Measurements from ENCODE around the gene APCDD1L.

APCDD1L gene

GRCh38 chr20:58469616-58470015, 45.6 kb downstream of the APCDD1L start:
- in situ Hi-C loops (cut with MboI; ENCODE audit: low sequenced_read_pairs): no loop called here

GRCh38 chr20:58467572-58468527, 47.3 kb downstream of the APCDD1L start:
- in situ Hi-C loops (cut with MboI; ENCODE audit: low sequenced_read_pairs): no loop called here

DNA sequence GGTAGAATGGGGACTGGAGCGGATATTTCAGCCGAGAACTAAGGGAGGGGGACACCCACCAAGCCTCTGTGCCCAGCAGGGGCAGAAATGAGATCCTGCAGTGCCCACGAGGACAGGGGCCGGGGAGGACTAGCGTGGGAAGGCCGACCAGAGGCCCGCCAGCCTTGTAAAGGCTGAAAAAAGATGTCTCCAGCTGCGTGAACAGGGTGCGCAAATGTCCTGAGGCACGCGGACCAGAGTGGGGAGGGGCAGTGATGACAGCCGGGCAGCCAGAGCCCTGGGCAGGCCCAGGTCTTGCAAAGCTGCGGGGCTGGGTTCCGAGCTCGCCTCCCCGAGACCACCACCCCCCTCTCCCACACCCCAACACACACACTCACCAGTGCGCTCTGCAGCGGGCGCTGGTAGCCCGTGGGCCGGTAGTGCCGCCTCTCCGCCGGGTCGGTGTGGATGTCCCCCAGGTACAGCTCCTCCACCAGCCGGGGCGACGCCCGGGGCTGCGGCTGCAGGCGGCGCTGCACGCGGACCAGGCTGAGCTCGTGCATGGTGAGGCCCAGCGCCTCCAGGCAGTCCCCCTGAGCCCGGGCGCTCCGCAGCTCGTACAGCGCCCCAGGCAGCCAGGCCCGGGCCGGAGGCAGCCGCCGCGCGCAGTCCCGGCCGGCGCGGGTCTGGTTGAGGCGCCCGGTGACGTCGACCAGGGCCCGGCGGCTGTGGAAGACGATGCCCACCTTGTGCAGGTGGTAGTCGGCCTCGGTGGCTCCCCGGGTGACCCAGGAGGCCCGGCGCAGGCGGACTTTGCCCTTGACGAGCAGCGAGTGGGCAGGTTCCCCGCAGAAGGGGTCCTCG, 48.2 kb downstream of the APCDD1L start:
- in situ Hi-C loops (cut with MboI; ENCODE audit: low sequenced_read_pairs): no loop called here

DNA sequence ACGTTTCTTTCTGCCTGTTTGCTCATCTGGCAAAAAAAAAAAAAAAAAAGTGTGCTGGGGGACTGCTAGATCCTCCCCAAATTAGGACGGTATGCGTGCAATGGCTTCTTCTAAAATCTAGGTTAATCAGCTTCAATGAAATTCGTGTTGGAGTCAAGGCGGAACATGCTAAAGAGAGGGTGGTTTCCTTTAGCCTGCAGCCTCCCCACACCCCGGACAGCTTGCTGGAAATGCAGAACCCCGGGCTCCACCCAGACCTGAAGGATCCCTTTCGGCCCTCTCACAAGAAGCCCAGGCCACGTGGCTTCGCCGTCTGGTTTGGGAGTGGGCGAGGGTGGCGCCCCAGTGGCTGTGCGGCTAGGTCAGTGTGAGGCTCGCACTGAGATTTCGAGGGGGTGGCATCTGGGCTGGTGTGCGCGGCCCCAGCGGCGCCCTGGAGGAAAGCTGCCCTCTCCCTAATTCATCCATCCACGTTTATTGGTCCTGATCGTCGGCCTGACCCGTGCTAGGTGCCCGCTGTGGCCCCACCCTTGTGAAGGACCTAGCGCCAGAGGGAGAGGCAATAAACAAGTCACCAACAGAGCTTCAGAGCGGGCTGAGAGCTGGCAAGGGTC, 49.0 kb downstream of the APCDD1L start:
- in situ Hi-C loops (cut with MboI; ENCODE audit: low sequenced_read_pairs): no loop called here

DNA sequence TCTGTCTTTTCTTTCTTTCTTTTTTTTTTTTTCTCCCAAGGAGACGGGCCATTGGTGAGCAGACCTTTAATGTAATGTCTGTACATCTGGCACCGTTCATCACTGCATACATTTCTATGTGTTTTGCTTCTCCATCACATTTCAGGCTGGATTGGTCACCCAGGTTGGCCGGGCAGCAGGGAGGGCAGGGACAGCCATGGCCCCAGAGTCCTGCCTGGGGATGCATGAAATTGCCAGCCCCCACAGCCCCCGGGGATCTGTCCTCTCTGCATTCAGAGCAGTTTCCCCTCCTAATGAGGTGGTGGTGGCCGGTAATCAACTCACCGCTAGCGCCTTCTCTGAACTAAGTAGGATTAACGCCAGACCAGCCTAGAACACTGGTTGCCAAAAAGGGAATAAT, 50.4 kb downstream of the APCDD1L start:
- in situ Hi-C loops (cut with MboI; ENCODE audit: low sequenced_read_pairs): no loop called here

- in situ Hi-C loops (cut with MboI; ENCODE audit: low sequenced_read_pairs): no loop called here
These were observed 51.9 kb downstream of the APCDD1L start for GRCh38 chr20:58463256-58463655.

GRCh38 chr20:58461899-58462298, 53.3 kb downstream of the APCDD1L start:
- in situ Hi-C loops (cut with MboI; ENCODE audit: low sequenced_read_pairs): no loop called here

DNA sequence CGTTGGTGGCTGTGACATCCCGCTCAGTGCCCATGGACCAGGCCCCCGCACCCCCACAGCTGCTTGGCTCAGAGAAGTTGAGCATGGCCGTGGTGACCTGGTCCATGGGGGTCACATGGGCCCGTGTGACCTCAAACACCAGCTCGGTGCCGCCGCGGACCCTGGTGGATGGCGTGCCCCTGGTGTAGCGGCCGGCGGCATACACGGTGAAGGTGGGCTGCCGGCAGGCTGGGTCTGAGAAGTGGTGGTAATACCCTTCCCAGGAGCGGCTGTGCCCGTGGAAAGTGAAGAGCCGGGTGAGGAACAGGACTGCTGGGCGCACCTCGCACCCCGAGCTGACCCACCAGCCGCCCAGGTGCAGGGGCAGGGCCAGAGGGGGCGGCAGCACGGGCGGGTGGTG, 54.1 kb downstream of the APCDD1L start:
- in situ Hi-C loops (cut with MboI; ENCODE audit: low sequenced_read_pairs): no loop called here

GRCh38 chr20:58459058-58459750, 56.0 kb downstream of the APCDD1L start:
- in situ Hi-C loops (cut with MboI; ENCODE audit: low sequenced_read_pairs): no loop called here

- in situ Hi-C loops (cut with MboI; ENCODE audit: low sequenced_read_pairs): no loop called here
These were observed 56.7 kb downstream of the APCDD1L start for GRCh38 chr20:58458342-58459057.

- in situ Hi-C loops (cut with MboI; ENCODE audit: low sequenced_read_pairs): no loop called here
These were observed 58.0 kb downstream of the APCDD1L start for GRCh38 chr20:58457083-58457695.

DNA sequence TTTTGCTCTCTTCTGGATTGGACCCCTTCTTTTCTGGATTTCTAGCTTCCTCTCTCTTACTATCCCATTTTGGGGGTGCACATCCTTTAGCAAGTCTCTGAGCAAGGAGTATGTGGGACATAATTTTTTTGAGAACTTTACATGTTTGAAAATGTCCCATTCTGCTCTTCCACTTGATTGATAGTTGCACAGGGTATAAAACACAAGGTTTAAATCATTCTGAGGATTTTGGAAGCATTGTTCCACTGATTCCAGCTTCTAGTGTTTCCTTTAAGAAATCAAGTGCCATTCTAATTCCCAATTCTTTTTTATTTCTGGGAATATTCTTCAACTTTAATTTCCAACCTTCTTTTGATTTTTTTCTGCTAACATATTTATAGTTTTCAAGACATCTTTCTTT, 60.7 kb downstream of the APCDD1L start:
- in situ Hi-C loops (cut with MboI; ENCODE audit: low sequenced_read_pairs): no loop called here

GRCh38 chr20:58453391-58453790, 61.8 kb downstream of the APCDD1L start:
- in situ Hi-C loops (cut with MboI; ENCODE audit: low sequenced_read_pairs): no loop called here

DNA sequence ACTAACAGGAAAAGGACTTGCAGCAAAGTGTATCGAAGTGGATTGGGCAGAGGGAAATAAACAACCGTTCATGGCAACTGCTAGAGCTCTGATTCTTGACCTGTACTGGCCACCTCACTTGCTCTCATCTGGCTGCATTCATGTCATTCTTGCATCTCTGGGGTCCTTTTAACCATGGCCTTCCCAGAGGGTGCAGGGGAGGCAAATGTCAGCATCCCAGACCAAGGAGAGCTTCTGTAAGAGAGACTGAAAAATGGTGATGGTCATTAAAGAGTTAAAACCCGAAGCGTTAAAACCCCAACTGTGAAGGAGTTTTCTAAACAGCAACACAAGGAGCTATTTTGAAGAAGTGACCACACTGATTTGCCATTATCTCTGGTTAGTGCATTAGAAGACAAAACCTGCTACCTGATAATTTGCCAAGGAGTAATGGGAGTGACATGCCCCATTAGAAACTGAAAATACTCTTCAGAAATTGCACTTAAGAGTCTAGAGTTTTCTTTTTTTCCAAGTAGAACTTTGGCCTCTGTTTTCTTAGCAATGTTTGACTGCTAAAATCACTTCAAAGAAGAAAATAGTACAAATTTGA, 62.4 kb downstream of the APCDD1L start:
- in situ Hi-C loops (cut with MboI; ENCODE audit: low sequenced_read_pairs): no loop called here

DNA sequence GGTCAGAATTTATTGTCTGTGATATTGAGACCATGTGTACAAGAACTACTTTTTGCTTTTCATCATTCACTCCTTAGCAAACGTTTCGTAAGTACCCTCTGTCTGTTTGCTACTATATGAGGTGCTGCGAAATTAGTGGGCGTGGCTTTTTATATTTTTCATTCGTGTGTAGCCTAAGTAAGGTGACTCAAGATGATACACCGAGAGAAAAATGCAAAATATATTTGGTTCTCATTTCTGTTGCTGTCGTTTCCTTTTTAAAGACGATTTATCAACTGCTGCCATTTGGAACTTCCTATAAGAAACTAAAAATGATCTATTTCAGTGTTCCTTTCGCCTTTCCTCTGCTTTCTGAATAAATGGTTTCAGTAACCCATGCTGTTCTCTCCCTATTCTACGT, 64.9 kb downstream of the APCDD1L start:
- in situ Hi-C loops (cut with MboI; ENCODE audit: low sequenced_read_pairs): no loop called here

GRCh38 chr20:58449681-58450221, 65.4 kb downstream of the APCDD1L start:
- in situ Hi-C loops (cut with MboI; ENCODE audit: low sequenced_read_pairs): no loop called here

DNA sequence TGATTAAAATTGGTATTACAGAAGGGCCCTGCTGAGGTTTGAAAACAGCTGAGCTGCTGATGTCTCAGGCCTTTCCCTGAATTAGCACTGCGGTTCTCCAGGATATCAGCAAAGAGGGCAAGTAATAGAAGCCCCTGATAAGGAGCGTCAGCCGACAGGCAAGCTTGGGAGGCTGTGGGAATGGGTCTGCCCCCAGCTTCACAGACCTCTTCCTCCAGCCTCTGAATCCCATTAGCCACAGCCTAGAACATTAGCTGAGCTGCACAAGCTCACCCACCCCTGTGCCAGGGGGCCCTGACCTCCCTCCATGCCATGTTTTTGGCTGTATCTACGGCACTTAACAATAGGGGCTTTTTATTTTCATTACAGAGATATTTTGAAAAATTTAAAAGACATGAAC, 66.2 kb downstream of the APCDD1L start:
- in situ Hi-C loops (cut with MboI; ENCODE audit: low sequenced_read_pairs): no loop called here

GRCh38 chr20:58447511-58448391, 67.4 kb downstream of the APCDD1L start:
- in situ Hi-C loops (cut with MboI; ENCODE audit: low sequenced_read_pairs): no loop called here
